NCI-H1048 (cell line): Measurements from ENCODE around the gene C1QTNF8.

Source experiments
- DNase-seq: peaks from one replicate; lab custom pipeline; 2025; lab: John Stamatoyannopoulos, UW

The C1QTNF8 gene

DNA sequence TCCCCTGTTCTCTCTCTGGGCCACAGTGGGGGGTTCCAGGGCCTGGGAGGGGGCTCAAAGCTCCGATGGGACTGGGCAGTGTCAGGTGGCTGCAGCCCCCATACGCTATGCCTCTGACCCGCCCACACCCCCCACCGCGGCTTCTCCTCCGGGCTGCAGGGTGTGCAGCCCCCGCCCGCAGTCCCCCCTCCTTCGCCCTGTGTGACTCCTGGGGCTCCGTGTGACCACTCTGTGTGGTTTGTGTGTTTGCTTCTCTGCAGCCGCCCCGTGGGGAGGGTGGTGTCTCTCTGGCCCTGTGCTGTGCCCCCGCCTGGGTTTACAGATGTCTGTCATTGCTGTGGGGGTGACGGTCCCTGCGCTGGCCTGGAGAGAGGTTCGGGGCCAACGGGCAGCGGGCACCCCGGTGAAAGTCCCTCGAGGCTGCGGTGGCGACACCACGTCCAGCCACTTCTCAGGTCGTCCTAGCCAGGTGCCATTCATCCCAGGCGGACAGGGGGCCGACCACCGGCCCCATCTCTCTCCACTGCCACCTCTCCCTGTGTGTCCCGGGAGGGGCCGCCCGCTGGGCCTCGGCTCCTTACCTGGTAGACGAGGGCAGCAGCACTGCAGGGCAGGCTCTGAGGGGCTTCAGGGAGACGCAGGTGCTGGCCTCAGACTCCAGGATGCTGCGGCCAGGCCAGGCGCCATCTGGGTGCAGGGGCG is 18.0 kb downstream of the C1QTNF8 start:
- no peak for DNase-seq

DNA sequence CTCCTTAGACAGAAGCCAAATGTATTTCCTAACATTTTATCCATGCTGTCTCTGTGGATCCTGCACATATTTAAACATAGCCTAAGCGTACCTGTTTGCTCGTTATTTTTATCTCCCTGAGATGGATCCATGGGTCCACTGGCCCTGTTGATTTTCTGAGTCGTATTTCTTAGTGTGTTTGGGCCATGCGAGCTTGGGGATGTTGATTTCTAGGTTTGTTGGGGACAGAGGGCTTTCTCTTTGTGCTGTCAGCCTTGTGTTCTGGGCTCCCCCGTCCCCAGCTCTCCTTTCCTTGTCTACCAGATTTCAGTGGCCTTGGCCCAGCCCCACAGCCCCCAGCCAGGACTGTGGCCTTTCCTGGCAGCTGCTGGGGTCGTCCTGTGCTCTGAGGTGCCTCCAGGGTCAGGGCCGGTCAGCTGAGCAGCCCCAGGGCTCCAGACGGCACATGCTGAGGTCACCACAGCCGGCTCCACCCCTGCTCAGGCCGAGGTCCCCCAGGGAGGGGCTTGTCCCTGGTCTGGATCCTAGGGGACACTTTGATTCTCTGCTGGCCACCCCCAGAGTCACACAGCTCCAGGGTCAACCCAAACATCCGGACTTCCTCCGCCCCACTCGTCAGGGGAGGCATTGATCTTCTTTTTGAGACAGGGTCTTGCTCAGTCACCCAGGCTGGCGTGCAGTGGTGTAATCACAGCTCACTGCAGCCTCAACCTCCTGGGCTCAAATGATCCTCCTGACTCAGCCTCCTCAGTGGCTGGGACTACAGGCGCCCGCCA is 19.1 kb downstream of the C1QTNF8 start:
- DNase-seq = no peak

DNA sequence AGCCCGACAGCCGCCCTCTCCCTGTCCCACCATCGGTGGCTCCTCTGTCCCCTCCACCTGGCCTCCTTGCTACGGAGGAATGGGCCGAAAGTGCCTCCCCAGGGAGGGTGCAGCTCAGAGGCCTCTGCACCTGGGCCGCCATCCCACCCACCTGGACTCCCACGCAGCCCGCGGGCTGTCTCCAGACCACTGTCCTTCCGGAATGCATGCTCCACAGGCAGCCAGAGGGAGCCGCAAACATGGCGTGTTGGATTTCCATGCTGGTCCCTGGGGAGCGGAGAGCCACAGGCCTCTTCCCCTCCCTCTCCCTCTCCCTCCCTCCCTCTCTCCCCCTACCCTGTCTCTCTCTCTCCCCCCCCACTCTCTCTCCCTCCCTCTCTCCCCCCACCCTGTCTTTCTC is 20.5 kb downstream of the C1QTNF8 start:
- DNase-seq = no peak

DNA sequence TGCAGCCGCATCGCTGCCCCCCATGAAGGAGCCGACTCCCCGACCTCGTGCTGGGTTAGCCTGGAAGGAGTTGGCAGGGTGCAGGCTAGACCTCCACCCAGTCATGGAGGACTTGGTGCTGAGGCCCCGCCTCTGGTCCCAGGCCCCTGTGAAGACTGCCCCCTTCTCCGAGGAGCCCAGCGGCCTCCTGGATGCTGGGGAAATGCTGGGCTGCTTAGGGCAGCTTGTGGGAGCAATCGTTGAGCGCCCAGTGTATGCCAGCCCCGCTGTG is 21.7 kb downstream of the C1QTNF8 start:
- DNase-seq = no peak

DNA sequence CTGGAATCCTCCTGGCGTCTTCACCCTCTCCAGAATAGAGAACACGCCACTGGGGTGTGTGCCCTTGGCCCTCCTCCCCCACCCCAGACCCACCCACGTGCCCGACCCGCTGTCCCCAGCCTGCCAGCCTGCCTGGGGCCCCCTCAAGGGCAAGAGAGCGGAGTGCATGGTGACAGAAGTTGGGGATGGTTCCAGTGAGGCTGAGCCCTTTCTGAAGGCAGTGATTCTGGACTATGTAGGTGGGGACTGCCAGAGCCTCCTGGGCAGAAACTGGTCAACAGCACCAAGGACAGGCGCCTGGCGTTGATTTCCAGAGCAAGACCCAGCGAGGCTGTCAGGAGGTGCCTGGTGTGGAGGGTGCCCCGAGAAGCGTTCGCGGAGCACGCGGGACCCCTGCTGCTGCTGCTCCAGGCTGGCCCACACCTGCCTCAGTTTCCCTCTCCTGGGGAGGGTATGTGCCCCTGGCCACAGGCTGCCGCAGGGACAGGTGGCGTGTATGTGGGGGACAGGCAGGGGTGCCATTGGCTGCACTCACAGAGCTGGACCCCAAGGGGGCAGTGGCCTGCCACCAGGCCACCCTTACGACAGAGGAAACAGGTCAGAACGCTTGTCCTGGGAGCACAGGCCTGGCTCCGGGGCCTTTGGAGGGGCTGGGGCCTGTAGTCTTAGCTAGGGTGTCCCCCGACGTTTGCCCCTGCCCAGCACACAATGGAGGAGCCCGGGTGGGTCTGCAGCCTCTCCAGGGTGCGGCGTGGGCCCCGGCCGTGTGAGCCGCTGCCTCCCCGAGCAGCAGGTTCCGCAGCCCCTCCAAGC is 22.3 kb downstream of the C1QTNF8 start:
- DNase-seq = no peak

DNA sequence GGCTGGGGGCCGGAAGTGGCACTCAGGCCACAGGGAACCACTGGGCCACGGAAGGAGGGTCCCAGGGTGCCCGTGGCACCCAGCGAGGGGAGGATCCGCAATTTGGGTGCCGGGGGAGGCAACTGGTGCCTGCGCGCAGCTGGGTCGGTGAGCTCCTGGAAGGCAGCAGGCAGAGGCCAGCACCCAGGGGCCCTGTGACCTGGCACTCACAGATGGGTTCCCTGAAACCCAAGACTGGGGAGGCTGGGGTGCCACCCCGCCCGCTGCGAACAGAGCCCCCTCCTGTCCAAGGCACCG is 22.8 kb downstream of the C1QTNF8 start:
- no peak for DNase-seq

DNA sequence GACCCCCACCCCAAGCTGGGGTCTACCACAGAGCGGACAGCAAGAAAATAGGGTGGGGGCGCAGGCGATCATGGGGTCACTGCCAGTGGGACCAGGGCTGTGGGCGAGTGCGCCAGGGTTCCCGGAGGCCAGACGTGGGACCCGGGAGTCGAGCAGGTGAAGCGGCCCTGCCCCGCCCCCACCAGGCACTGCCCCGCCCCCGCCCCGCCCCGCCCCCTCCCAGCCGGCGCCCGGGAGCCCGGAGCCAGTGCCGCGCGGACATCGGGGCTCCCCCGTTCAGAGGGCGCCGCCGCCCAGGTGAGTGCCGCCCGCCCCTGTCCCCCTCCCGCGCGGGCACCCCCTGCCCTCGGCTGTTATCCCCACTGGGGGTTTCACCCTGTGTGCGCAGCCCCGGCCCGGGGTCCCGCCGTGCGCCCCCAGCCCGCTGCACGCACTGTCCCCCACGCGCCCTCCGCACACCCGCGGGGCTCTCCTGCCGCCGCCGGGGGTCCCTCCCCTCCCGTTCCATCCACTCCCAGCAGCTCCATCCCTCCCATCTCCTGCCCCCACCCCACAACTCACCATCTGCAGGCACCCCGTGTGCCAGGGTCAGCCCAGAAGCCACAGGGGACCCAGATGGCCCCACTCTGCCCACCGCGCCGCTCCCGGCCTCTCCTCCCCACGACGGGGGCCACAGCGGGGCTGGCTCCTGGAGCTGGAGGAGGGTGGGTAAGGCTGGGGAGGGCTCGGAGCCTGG is 23.4 kb downstream of the C1QTNF8 start, which contains the start of gene SSTR5:
SSTR5 (plus strand) TSS at position 222 of the 736 bp plus-strand sequence. CDS start 6,122 bp downstream, outside the sequence.
- DNase-seq = no peak

DNA sequence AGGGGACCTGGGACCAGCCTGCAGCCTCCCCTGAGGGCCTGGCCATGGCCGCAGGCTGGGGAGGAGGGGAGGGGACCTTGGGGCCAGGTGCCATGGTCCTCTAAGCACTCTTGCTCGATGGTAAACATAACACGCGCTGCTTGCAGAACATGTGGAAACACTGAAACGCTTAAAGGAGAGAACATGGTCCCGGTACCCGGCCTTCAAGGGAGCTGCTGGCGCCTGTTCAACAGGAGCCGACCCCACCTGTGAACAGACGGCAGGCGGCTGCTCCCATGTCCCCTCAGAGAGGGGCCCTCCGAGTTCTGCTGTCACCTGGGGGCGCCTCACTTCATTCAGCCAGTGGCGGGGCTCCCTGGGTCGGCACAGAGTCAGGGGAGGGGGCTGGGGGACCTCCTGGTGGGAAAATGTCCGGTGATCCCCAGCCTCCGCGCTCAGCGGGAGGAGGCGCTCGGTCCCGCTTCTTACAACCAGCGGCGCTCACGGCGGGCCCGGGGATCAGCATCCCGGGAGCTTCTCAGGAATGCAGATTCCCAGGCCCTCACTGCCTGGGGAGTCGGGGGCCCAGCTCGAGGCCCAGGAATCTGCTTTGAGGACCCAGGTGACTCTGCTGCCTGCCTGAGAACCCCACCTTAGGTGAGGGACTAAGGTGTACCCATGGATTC is 24.4 kb downstream of the C1QTNF8 start:
- DNase-seq = no peak

DNA sequence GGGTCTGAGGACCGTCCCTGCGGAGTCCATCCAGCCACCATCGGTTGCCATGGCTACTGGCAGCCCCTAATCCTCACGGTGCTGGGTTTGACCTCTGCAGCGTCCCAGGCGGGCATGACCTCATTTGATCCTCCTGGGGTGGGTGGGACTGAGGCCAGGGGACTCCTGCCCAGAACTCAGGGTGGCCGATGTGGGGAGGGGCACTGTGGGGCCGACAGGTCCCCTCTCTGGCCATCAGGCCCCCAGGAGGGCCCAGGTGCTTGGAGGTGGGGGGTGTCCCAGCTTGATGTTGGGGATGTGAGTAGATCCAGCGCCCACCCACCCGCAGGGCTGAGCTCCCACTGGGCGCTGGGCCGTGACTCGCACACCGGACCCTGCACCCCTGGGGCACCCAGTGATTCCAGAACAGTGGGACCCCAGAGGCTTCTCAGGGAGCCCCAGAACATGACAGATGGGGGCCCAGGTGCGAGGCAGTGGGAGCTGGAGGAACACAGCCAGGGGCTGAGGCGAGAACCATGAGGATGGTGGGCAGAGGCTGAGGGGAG is 25.1 kb downstream of the C1QTNF8 start:
- no peak for DNase-seq

DNA sequence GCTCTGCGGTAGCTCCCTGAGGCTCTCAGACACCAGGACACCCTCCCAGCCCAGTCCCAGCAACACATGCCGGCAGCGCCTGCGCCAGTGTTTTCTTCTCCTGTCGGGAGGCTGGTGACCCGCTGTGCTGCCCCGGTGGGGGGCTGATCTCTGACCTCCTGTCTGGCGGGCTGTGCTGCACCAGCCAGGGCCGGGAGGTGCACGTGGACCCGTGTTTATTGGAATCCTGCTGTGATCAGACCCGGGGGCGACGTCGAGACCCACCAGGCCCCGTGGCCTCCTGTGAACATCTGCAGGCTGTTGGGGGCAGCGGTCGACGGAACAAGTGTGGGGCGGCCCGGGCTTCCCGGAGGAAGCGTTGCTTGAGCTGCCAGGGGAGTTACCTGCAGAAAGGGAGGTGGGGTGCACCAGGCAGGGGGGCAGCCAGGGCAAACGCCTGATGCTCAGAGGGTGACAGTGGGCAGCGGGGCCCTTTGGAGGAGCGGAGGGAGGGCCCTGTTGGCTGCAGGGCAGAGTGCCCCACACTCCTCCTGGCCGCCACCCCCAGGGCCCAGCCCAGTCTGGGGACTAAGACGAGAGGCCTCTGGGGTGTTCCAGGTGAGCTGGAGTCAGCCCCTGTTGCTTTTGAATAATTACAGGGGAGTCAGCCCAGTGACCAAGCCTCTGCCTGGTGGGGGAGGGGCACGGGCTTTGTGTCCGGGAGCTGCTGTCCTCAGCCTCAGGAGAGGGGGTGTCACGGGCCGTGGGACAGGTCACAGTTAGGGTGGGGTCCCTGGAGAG is 25.8 kb downstream of the C1QTNF8 start:
- DNase-seq = no peak

DNA sequence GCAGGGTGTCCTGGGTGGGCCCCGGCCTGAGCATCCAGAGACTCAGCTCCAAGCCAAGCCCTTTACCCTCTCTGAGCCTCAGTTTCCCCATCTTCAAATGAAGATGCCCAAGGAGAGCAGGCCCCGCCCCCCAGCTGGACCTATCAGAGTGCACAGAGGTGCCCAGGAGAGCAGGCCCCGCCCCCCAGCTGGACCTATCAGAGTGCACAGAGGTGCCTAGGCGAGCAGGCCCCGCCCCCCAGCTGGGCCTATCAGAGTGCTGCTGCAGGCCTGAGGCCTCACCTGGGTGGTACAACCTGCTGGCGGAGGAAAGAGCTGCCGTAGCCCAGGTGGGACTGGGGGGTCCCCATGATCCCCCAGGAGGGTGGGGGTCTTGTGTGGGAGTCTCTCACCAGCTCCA is 26.9 kb downstream of the C1QTNF8 start:
- DNase-seq = no peak

DNA sequence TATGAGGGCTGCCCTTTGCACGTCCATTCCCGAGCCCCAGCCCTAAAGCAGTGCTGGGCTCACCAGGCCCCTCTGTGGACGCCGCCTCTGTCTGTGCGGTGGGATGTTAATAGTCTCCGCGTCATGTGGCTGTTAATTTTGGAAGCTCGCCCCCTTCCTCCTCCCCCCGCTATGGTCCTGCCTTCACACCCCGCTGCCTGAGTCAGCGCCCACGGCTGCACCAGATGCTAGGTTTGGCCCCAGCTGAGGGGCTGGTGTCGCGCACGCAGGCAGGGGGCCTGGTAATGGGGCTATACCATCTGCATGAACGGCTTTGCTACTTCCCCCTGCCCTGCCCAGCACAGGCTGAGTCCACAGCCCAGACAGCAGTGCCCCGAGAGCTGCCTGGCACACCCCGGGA is 27.6 kb downstream of the C1QTNF8 start:
- no peak for DNase-seq

DNA sequence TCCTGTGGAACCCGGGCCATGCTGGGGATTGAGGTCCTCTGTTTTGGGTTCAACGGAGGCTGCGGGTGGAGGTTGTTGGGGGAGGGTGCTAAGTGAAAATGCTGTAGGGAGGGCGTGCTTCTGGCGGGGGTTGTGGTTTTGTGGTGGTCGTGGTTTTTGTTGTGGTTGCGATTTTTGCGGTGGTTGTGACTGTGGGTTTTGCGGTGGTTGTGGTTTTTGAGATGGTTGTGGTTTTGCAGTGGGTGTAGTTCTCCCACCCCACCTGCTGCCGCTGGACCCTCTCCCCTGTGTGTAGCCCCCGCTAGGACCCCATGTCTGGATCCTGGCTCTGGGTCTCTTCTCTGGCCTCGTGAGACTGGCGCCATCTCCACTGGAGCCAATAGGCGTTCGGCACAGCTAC is 28.4 kb downstream of the C1QTNF8 start:
- no peak for DNase-seq

DNA sequence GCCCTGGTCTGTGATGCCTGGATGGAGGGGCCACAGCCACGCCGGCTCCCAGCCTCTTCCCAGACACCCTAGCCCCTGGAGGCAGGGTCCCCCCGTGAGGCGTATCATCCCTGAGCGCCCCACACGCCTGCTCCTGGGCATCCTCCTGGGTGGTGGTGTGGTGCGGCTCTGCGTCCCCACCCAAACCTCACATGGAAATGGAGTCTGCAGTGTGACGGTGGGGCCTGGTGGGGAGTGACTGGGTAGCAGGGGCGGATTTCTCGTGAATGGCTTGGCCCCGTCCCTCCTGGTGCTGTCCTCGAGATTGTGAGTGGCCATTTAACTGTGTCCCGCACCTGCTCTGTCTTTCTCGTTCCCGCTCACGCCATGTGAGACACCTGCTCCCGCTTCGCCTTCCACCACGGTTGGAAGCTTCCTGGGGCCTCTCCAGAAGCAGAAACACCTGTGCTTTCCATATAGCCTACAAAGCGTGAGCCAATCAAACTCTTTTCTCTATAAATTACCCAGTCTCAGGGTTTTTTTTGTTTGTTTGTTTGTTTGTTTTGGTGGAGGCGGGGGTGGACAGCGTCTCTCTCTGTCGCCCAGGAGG is 29.4 kb downstream of the C1QTNF8 start:
- DNase-seq = no peak

DNA sequence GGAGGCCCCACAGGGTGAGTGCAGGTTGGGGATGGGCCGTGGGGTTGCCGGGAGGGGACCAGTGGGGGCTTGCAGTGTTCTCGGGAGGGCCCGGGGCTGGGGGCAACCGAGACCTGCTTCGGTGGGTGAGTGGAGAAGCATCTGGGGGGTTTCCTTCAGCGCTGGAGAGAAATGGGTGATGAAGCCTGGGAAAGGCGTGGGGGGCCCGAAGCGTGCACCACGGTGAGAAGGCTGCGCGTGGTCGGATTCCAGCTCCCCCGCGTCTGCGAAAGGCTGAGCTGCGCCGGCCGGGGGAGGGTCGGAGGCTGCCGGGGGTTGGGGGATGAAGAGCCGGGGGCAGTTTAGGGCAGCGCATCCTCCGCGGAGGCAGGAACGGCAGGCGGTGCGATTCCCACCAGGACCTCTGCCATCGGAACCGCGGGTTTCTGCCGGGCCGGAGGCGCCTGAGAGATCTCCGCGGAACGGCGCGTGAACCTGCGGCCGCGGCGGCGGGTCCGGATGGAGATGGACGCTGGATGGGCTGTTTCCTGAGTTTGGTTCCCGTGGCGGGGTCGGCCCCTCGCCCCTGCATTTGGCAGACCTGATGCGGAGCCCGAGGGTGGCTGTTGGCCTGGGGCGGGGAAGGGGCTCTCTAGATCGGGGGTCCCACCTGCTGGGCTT is 30.4 kb downstream of the C1QTNF8 start:
- DNase-seq = no peak

DNA sequence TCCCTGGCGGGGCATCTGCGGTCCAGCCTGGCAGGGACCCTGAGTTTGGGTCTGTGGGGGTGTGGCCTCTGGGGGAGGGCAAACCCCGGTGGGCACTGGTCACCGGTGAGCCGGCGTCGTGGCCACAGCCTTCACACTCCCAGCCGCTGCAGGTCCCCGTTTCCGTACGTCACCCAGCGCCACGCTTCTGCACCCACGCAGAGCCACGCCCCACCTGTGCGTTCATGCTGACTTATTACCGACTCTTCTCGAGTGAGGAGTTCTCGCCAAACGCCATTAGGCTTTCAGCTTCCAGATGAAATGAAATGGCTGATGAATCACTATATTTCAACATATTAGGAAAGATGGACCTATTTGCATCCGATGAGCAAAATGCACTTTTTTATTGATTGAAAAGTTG is 32.3 kb downstream of the C1QTNF8 start:
- DNase-seq = no peak

DNA sequence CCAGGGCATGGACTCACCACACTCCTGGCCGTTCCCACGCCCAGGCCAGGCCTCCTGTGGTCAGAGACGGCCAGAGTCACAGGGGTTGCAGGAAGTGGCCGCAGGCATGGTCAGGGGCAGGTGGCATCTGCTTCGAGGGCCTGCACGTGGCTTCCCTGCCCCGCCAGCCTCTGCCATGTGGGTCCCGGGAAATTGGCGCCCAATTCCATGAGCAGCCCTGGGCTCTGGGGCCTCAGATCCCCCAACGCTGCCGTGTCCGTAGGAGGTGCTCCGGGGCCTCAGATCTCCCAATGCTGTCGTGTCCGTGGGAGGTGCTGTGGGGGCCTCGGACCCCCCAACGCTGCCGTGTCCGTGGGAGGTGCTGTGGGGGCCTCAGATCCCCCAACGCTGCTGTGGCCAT is 33.1 kb downstream of the C1QTNF8 start:
- no peak for DNase-seq

DNA sequence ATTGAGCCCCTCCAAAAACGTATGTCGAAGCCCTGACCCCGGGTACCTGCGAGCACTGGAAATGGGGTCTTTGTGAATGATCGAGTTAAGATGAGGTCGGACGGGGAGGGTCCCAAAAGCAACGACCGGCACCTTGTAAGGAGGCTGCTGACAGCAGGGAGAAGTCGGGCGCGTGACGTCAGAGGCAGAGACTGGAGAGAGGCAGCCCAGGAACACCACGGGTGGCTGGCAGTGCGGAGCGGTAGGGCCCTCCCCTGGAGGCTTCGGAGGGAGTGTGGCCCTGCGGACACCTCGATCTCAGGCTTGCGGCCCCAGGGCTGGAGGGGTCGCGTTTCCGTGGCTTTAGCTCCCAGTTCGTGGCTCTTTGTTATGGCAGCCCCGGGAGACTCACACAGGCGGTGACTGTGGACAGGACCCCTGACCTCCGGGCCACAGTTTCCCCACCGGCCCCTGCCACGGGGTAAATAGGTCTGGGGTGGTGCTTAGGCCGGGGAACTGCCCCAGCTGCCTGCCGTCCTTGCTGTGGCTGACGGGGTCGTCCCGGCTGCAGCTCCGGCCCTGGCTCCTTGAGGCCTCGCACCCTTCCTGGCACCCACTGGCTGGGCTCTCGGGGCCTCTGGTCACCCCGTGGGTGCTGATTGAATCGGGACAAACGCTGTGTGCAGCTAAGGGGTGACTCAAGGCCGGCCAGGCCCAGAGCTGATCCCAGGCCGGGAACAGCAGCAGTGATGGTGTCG is 34.1 kb downstream of the C1QTNF8 start:
- DNase-seq = no peak
